CD4-positive, CD25-positive, alpha-beta regulatory T cell (primary cell): ENCODE data around the gene OGDH. TPM values are rescaled to one million over a fixed set of nuclear protein-coding genes. Genes with fewer than 3 reads are reported as not detected.

Experiments
- polyA plus RNA-seq, 4 donors: library from polyadenylated mRNA; unstranded; fragments of 300-500 nt; fragmentation: Illumina TruSeq; gene quantifications; one replicate each; pipeline ENCODE4 v1.2.3, GENCODE V29; 2021
- total RNA-seq: library from RNA; stranded (reverse); gene quantifications from one replicate; pipeline ENCODE4 v1.2.3, GENCODE V29; 2022

OGDH gene
- total and polyA plus RNA-seq, 5 donors from 2014 or later, result 56.4 to 157 (median 88.0) TPM

Other genes with a start within 250 kb of the OGDH start
- gene NUDCD3, start 116.0 kb upstream of the OGDH start, total RNA-seq, result 85.6 TPM
- 10 to 100 TPM; 55.6 to 71.1 (median 66.2) TPM for gene NUDCD3, start 116.0 kb upstream of the OGDH start, polyA plus RNA-seq
- 0.10 TPM for gene NPC1L1, start 65.3 kb upstream of the OGDH start, total RNA-seq
- gene NPC1L1, start 65.3 kb upstream of the OGDH start, polyA plus RNA-seq, result under 1 TPM in 1 of 4 donors, not detected in 3; 0.18 TPM
- gene DDX56, start 32.7 kb upstream of the OGDH start, total RNA-seq, result 108 TPM
- 10 to 100 TPM; 42.3 to 55.1 (median 46.4) TPM for gene DDX56, start 32.7 kb upstream of the OGDH start, polyA plus RNA-seq
- gene TMED4, start 24.4 kb upstream of the OGDH start, total RNA-seq, result 97.5 TPM
- gene TMED4, start 24.4 kb upstream of the OGDH start, polyA plus RNA-seq, result 10 to 100 TPM; 67.6 to 85.4 (median 74.9) TPM
- gene ZMIZ2, start 142.2 kb downstream of the OGDH start, total RNA-seq, result 110 TPM
- 1 to 10 TPM; 2.9 to 5.0 (median 4.4) TPM for gene ZMIZ2, start 142.2 kb downstream of the OGDH start, polyA plus RNA-seq
- gene PPIA, start 190.1 kb downstream of the OGDH start, total RNA-seq, result 670 TPM
- gene PPIA, start 190.1 kb downstream of the OGDH start, polyA plus RNA-seq, result 1,000 to 10,000 TPM; 4,149 to 4,426 (median 4,258) TPM
- 186 TPM for gene H2AZ2, start 241.5 kb downstream of the OGDH start, total RNA-seq
- 100 to 1,000 TPM; 250 to 315 (median 275) TPM for gene H2AZ2, start 241.5 kb downstream of the OGDH start, polyA plus RNA-seq